ENCODE results near the gene FSHB.

Gene FSHB

GRCh38 chr11:30270671-30271070 lies 39.9 kb downstream of the FSHB start:
- DNase-seq = no peak

GRCh38 chr11:30277176-30277575 lies 46.4 kb downstream of the FSHB start:
- no peak for DNase-seq

- DNase-seq = no peak
Observed at GRCh38 chr11:30279796-30280195, 49.0 kb downstream of the FSHB start.

GRCh38 chr11:30281476-30282288 lies 50.9 kb downstream of the FSHB start:
- DNase-seq = no peak

- no peak for DNase-seq
Observed at GRCh38 chr11:30282289-30282631, 51.4 kb downstream of the FSHB start.

All from stimulated activated naive CD4-positive, alpha-beta T cell (primary cell).